ENCODE results near the gene RBPMS2.
"Not testable (repeated sequence)": the region's sequence is repeated elsewhere in the genome, so short reads cannot be mapped to it uniquely, and the experiment has no call there.

RBPMS2 gene

GRCh38 chr15:64775551-64776401 is at the start of gene RBPMS2:
RBPMS2 (minus strand) TSS chr15:64775589; CDS start chr15:64775319, 270 bp downstream.
- no peak for DNase-seq

GRCh38 chr15:64824929-64825430 is 49.6 kb upstream of the RBPMS2 start:
- peak in 1 of 51 donors; percentile 50 for DNase-seq

GRCh38 chr15:64816452-64816851 is 41.1 kb upstream of the RBPMS2 start:
- DNase-seq, result no peak

DNA sequence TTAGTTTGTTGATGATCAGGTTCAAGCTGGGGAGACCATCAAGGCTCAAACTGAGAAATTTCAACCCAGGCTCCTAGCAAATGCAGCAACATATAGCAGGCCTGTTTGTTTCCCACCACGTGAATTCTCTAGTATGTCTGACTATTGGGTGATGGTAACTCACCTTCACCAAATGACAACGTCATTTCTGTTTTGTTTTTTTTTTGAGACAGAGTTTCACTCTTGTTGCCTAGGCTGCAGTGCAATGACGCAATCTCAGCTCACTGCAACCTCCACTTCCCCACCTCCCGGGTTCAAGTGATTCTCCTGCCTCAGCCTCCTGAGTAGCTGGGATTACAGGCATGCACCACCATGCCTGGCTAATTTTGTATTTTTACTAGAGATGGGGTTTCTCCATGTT is 39.6 kb upstream of the RBPMS2 start:
- not testable (repeated sequence) for DNase-seq

GRCh38 chr15:64814283-64814682 is 38.9 kb upstream of the RBPMS2 start:
- DNase-seq, result not testable (repeated sequence)

DNA sequence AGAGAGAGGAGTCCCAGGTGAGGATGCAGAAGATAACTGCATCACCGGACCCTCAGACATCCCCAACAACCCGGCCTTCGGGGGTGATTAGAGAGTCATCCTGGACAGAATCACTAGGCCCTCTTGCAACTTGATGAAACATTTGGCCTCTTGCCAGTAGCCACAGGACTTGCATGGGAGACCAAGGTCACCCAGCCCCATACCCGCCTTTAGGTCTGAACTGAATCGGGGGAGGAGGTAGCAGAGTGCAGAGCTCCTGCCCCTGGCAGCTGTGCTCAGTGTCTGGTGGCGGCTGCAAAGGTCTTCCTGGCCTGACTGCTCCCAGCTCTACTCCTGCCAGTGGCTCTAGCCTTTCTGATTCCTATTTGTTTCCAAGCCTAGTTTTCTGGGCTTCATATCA is 37.7 kb upstream of the RBPMS2 start:
- DNase-seq, result no peak

- DNase-seq, result no peak
Observed at GRCh38 chr15:64810497-64811326, 35.3 kb upstream of the RBPMS2 start.

GRCh38 chr15:64809649-64810496 is 34.5 kb upstream of the RBPMS2 start:
- DNase-seq, result peak in 47 of 51 donors; percentile 11 to 85 (median 51)

GRCh38 chr15:64808785-64809453 is 33.5 kb upstream of the RBPMS2 start:
- no peak for DNase-seq

DNA sequence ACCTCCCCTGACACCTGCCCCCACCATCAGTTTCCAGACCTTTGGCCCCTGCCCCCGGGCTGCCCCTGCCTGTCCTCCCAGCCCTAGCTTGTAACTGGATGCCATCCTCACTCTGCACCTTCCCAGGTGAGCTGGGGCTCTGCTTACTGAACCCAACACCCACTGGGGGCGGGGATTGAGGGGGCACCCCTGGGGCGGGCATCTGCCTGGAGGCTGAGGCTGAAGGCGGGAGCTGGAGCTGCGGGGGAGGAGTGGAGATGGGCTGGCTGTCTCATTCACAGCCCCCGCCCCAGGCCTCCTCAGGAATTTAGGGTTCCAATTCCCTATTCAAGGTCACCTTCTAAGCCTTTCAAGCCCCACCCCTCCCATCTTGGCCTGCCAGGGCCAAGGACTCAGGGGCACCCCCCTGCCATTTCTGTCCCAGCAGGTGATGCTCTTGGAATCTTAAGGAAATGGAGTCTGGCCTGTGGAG is 32.4 kb upstream of the RBPMS2 start:
- no peak for DNase-seq

DNA sequence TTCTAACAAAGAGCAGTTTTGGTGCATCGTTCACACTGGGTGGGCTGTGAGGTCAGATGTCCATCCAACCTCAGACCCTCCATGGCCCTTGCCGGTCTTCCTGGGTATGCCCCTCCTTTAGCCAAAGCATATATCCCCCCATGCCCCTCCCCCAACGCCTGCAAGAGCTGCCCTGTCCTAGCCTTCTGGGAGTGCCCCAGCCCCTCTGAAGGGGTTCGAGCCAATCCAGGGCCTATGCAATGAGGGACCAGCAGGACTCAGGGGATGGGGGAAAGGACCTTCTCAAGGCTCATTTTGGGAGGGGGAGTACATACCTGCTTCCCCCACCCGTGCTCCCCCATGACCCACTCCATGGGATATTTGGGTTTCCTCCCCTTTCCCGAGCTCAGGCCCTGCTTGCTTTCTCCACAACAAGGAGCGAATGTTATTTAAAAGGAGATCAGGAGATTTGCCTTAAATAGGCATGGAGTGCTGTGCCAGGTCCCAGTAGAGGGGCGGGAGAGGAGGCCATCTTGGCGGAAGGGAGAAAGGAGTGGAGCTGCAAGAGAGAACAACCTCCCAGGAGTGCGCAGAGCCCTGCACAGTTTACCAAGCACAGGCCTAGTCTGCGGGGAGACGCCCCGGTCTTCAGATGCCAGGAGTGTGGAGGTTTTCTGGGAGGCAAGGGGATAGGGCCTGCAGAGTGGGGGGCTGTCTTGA is 31.8 kb upstream of the RBPMS2 start:
- DNase-seq, result no peak

GRCh38 chr15:64806509-64806908 is 31.1 kb upstream of the RBPMS2 start:
- DNase-seq, result no peak

DNA sequence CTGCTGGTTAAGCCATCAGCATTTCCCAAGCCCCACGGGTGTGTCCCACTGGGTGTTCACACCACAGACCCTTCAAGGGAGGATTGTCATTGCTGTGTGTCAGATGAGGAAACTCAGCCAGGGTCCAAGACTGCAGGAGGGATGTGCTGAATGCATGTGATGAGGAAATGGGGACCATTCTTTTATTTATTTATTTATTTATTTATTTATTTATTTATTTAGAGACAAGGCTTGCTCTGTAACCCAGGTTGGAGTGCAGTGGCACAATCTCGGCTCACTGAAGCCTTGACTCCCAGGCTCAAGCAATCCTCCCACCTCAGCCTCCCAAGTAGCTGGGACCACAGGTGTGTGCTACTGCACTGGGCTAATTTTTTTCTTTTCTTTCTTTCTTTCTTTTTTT is 29.2 kb upstream of the RBPMS2 start:
- DNase-seq, result no peak

DNA sequence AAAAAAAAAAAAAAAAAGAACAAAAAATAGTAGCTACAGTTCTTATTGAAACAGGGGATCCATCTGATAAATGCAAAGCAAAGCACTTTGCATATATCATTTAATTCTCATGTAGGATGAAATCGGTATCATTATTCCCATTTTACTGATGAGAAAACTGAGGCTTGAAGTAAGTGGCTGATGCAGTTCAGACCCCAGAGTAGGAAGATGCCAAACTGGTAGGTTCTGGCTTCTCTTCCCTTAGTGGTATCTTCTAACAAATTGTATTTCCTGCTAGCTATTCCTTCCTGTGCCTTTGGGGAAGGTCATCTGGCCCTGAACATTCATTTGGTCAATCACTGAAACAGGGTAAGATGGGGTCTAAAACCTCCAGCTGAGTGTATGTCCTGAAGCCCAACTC is 28.1 kb upstream of the RBPMS2 start:
- DNase-seq, result no peak

DNA sequence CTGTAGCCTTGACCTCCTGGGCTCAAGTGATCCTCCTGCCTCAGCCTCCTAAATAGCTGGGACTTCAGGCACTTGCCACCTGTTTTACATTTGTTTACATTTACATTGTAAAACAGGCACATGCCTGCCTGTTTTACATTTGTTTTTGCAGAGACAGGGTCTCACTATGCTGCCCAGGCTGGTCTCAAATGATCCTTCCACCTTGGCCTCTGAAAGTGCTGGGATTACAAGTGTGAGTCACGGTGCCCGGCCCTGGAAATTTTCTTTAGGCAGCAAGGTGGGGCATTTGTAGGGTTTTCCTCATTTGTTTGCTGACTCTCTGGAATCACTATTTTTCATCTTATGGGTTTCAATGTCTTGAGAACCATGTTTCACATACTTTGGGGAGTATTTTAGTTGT is 25.1 kb upstream of the RBPMS2 start:
- DNase-seq, result no peak

- DNase-seq, result not testable (repeated sequence)
Observed at GRCh38 chr15:64798905-64799304, 23.5 kb upstream of the RBPMS2 start.

GRCh38 chr15:64795921-64796320 is 20.5 kb upstream of the RBPMS2 start:
- DNase-seq, result not testable (repeated sequence)

DNA sequence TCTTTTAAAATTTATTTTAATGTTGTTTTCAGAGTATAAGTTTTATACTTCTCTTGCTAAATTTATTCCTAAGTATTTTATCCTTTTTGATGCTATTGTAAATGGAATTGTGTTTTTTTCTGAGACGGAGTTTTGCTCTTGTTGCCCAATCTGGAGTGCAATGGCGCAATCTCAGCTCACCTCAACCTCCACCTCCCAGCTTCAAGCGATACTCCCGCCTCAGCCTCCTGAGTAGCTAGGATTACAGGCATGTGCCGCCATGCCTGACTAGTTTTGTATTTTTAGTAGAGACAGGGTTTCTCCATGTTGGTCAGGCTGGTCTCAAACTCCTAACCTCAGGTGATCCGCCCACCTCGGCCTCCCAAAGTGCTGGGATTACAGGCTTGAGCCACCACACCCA is 19.9 kb upstream of the RBPMS2 start:
- DNase-seq, result not testable (repeated sequence)

- DNase-seq, result no peak
Observed at GRCh38 chr15:64792282-64792681, 16.9 kb upstream of the RBPMS2 start.

DNA sequence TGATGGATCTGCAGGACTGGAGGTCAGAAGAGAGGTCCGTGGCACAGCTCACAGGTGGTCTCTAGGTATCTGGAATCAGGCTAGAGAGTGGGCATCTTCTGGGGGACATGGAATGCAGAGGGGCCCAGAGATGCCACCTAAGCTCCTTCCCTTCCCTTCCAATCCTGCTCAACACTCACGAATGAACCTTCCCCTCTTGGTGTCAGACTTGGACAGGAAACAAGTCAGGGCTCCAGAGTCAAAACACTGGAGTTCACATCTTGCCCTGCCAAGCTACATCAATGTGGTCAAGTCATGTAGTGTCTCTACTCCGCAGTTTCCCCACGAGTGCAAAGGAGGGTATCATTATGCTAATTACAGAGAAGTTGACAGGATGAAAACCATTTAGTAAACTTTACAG is 16.0 kb upstream of the RBPMS2 start:
- no peak for DNase-seq

Measured in hypothalamus (tissue), 51 donors.